ENCODE measurements around the gene CD27.
"Not testable (repeated sequence)": the region's sequence is repeated elsewhere in the genome, so short reads cannot be mapped to it uniquely, and the experiment has no call there.

Gene CD27

GRCh38 chr12:6444704-6445688, at the start of gene CD27:
CD27 (plus strand) TSS chr12:6444955; CDS start chr12:6445096, 141 bp downstream.
- no peak for DNase-seq

GRCh38 chr12:6396031-6396430, 48.7 kb upstream of the CD27 start:
- no peak for DNase-seq

GRCh38 chr12:6399884-6400644, 44.7 kb upstream of the CD27 start:
- DNase-seq: no peak

GRCh38 chr12:6404390-6404789, 40.4 kb upstream of the CD27 start:
- no peak for DNase-seq

DNA sequence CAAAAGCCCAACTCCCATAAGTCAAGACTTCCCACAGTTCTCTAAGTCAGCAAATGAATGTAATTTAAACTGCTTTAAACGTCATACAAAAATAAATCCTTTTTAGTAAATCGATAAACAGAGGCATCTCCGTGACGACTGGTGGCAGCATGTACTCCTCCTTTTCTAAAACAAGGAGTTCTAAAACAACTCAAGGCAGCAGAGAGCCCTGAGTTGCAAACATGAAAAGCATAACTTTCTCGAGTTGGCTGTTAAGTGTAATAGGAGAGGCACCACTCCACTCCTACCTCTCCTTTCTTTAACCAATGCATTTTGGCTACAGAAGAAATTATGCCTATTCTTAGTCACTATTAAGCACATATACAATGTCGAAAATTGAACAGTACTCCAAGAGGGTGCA, 38.8 kb upstream of the CD27 start:
- DNase-seq: no peak

- no peak for DNase-seq
Observed at GRCh38 chr12:6407236-6407954, 37.4 kb upstream of the CD27 start.

DNA sequence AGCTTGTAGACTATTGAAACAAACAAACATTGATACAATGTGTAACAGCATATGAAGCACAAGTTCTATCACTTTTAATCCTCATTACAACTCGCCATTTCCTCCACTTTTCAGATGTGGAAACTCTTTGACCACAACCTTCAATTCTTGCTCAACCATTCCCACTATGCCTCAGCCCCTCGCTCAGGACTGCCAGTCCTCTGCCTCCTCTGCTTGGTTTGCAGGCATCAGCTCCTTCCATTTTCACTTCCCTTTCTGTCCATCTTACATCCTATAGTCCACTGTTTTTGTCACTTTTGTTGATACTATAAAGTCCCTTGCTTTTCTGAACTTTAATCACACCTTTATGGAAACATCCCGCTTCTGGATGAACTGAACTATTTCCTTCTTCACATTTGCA, 28.2 kb upstream of the CD27 start:
- DNase-seq: no peak

DNA sequence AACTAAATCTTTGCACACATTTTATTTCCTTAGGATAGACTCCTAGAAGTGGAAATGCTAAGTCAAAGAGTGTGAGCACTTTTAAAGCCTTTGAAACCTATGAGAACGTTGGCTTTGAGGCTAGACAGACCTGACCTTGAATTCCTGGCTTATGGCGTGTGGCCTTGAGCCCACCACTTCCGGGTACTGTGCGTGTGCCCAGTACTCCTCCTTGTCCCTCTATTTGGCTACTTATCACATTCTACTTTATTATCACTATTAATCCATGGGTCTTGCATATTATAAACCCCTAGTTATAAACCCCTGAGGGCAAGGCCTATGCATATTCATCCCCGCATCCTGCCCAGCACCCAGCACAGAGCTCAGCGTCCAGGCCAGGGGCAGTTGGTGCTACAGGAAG, 26.0 kb upstream of the CD27 start:
- DNase-seq: no peak

GRCh38 chr12:6420364-6420763, 24.4 kb upstream of the CD27 start:
- no peak for DNase-seq

DNA sequence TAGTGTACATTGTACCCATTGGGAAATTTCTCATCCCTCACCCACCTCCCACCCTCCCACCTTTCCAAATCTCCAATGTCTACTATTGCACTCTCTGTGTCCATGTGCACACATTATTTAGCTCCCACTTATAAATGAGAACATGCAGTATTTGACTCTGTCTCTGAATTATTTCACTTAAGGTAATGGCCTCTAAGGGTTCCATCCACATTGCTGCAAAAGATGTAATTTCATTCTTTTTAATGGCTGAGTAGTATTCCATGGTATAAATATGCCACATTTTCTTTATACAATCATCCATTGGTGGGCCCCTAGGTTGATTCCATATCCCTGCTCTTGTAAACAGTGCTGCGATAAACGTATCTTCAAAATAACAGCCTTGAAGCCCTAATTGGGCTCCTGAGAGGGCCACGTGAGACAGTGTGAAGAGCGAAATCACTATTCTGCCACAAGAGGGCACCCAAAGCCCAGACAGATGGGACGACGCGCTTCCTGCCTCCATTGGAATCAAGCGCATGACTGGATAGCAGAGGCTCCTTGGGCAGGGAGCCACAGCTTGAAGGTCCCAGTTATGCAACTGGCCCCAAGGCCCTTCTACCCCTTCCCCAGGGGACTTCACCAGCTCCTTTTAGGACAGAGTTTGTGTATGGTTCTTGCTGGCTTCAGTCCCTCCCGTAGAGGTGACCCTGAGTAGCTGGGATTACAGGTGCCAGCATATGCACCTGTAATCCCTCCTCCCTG, 21.3 kb upstream of the CD27 start:
- peak; percentile 83 to 95 for DNase-seq

DNA sequence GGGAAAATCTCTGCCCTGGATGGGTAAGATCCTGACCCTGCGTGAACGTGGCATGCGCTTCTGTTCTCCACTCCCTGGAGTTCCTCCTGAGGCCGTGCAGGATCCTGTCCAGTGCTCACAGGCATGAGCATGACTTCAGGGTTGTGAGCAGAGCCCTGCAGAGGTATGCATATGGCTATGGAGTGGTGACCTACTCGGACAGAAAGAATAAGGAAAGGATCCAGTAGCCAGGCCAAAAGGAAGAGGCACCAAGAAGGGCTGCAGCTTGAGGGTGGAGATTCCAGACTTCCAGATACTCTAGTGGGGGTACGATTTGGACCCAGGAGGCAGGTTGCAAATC, 20.8 kb upstream of the CD27 start:
- DNase-seq: no peak

DNA sequence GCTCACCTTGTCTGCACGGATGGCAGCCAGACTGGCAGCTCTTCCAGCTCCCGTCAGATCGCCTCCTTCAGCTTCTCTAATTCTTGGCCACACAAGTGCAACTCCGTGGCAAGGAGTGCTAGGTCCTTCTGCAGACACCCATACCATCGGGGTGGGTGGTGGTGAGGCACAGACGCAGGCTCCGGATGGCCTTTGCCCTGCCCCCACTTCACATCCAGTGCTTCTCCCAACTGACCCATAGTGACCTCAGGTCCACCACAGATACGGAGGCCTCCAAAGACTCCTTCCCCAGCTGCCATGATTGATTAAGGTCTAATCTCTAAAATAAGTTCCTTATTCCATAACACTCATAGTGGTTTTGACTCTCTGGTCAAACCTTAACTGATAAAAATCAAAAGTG, 19.9 kb upstream of the CD27 start:
- no peak for DNase-seq

DNA sequence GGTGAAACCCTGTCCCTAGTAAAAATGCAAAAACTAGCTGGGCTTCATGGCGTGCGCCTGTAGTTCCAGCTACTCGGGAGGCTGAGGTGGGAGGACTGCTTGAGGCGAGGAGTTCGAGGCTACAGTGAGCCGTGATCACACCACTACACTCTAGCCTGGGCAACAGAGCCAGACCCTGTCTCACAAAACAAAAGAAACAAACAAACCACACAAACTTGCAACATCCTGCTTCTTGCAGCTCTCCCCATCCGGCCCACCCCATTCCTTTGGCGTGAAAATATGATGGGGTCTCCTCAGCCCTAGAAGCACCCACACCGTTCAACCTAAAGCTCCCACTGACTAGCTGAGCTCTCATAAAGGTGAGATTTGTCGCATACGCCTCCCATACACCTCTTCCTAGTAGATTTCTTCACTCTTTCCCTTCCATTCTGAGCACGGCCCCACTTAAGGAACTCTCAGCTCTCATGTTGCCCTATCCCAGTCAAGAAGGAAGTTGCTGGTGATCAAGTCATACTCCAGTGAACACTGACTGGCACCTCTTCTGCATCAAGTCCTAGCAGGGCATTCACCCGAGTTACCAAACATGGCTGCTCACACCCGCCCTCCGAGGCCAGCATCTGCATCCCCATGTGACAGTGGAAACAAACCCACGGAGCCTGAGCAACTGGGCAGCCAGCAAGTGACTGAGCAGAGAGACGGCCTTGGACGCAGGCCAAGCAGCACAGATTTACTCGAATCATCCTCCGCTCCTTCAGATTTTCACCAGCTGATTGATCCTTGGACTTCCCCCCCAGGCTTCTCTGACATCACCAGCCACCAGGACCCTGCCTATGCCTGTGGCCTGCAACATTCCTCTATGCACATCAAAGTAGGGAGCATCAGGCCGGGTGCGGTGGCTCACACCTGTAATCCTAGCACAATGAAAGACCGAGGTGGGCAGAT, 18.9 kb upstream of the CD27 start:
- peak in 1 of 2 experiments; percentile 35 for DNase-seq

DNA sequence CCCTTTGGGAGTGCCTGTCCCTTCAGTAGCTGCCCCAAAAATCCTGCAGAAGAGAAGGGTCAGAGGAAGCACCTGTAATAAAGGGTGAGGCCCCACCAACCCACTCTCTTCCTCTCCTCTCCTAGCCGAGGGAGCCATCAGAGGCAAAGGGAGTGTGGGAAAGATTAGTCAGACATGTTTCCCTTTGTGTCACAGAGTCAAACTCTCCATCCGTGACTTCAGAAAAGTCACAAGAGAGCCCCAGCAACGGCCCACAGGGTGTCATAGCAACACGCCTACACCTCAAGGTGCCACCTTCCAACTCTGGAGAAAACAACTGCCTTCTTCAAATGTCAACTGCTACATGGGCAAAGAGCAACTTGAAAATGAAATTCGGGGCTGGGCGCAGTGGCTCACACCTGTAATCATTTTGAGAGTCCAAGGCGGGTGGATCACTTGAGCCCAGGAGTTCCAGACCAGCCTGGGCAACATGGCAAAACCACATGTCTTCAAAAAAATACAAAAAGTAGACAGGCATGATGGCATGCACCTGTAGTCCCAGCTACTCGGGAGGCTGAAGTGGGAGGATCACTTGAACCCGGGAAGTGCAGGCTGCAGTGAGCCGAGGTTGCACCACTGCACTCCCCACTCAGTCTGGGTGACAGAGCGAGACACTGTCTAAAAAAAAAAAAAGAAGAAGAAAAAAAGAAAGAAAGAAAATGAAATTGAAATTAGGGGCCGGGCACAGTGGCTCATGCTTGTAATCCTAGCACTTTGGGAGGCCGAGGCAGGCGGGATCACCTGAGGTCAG, 17.7 kb upstream of the CD27 start:
- DNase-seq: no peak

GRCh38 chr12:6427796-6428195, 17.0 kb upstream of the CD27 start:
- not testable (repeated sequence) for DNase-seq

GRCh38 chr12:6428326-6428725, 16.4 kb upstream of the CD27 start:
- no peak for DNase-seq

DNA sequence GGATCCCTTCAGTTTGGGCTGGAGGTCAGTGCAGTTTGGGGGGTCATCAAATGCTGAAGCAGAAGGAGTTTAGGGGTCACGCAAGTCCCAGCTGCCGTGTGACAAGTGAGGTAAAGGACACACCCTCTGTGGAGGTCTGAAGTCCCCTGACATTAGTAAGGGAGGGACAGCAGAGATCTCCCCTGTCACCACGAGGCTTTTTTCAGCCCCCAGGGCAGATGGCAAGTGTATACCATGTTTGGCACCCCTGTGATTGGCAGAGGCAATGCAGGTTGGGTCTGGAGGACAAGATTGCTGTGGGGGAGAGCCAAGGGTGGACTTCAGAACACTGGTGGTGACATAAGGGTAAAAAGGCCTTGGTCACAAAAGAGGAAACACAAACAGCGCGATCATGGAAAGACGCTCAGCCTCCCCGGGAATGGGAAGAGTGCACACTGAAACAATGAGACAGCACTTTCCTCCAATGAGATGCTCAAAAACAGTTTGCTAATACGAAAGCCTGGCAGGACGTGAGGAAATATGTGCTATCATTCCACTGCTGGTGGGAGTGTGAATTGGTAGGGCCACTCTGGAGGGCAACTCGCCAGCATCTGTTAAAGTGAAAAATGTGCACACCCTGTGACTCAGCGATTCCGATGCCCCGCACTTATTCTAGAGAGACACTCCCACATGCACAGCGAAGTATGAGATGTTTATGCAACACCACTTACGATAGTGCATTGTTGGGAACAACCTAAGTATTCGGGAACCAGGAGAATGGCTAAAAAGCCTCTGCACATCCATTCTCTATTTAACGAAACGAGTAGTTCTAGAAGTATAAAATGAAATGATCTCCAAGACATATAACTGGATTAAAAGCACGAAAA, 14.4 kb upstream of the CD27 start:
- DNase-seq: peak in 1 of 2 experiments; percentile 35

DNA sequence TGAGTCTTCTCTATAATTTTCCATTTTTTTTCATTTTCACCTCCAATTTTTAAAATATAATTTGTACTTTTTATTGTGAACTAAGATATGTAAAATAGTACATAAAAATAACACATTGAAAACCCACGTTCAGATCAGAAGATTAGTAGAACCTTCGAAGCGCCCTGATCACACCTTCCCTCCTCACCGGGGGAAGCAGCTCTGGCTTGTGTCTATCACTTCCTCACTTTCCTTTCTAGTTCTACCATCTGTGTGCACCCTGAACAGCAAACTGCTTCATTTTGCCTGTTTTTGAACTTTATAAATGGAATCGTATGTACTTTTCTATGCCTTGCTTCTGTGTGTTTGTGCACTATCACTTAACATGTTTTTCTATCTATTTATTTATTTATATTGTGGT, 11.8 kb upstream of the CD27 start:
- DNase-seq: no peak

All from NCI-H446 (cell line).